Stimulated activated CD8-positive, alpha-beta memory T cell treated with anti-CD3 and anti-CD28 coated beads, Interleukin-7, amount 100 ng/mL, for 24 hours (primary cell): ENCODE measurements around the gene ATPAF1.
A peak's percentile ranks its signal among the peaks of the same experiment; 100 is the strongest.

Source experiments
- DNase-seq: peaks from one replicate; pipeline ENCODE4 v3.0.0-alpha.2; 2020; ENCODE audit warnings: low read depth

ATPAF1 gene

DNA sequence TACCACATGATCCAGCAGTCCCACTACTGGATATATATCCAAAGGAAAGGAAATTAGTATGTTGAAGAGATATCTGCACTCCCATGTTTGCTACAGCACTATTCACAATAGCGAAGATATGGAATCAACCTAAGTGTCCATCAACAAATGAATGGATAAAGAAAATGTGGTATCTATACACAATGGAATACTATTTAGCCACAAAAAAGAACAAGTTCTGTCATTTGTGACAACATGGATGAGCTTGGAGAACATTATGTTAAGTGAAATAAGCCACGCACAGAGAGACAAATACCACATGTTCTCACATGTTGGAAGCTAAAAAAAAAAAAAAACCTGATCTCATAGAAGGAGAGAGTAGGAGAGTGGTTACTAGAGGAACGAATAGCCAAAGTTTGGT, 17.7 kb downstream of the ATPAF1 start:
- DNase-seq, result no peak

- DNase-seq, result no peak
Observed at GRCh38 chr1:46649764-46650163, 18.4 kb downstream of the ATPAF1 start.

DNA sequence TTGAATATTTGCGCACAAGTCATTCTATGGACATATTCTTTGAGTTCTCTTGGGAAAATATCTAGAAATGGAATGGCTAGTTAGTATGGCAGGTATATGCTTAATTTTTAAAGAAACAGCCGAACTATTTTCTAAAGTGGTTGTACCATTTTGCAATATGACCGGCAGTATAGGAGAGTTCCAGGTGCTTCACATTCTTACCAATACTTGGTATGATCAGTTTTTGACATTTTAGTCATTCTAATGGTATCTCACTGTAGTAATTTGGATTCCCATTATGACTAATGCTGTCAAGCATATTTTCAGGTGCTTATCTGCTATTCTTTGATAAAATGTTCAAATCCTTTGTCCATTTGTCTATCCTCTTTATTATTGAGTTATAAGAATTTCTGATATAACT, 20.6 kb downstream of the ATPAF1 start:
- no peak for DNase-seq

GRCh38 chr1:46646844-46647243, 21.3 kb downstream of the ATPAF1 start:
- DNase-seq, result no peak

DNA sequence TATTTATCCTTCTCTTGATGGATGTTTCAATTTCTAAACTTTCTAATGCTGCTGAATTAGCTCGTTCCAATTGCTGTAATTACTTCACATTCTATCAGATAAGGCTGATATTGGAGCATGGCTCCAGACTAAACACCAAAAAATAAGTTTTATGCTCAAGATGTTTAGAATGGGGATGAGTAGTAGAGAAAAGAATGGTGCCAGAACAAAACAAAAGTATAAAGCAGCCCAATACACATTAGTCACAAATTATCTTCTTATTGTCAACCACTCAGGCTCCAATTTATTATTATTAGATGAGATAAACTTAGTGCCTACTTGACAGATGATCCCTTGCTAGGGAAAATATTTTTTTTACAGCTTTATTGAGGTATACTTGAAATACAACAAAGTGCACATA, 21.8 kb downstream of the ATPAF1 start:
- DNase-seq, result no peak

- DNase-seq, result no peak
Observed at GRCh38 chr1:46645815-46646214, 22.3 kb downstream of the ATPAF1 start.

DNA sequence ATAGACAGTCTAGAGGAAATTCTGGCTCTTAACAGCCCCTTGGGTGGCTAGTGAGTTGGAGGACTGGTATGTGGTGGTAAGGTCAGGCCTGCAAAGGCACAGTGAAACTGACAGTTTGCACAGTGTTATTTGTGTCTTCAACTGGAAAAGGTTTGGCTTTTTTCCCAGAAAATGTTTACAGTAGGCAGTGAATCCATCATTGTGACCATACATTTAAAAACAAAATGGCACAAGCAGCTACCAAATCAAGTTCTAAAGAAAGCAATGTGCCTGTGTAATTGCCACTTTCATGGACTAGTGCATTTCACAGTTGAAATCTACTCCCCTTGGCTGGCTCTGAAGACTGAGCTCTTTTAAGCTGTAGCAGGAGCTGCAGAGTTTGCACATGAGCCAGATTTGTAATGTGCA, 24.8 kb downstream of the ATPAF1 start:
- DNase-seq, result no peak

- DNase-seq, result no peak
Observed at GRCh38 chr1:46642115-46642680, 26.0 kb downstream of the ATPAF1 start.

GRCh38 chr1:46639547-46639946, 28.6 kb downstream of the ATPAF1 start:
- no peak for DNase-seq

- DNase-seq, result no peak
Observed at GRCh38 chr1:46638921-46639320, 29.2 kb downstream of the ATPAF1 start.

- no peak for DNase-seq
Observed at GRCh38 chr1:46637444-46638083, 30.6 kb downstream of the ATPAF1 start.

GRCh38 chr1:46635205-46635604, 33.0 kb downstream of the ATPAF1 start:
- DNase-seq, result no peak

GRCh38 chr1:46630719-46631118, 37.4 kb downstream of the ATPAF1 start:
- DNase-seq, result no peak

GRCh38 chr1:46623743-46624644, 44.2 kb downstream of the ATPAF1 start:
- no peak for DNase-seq

GRCh38 chr1:46622344-46622743, 45.8 kb downstream of the ATPAF1 start:
- no peak for DNase-seq

- no peak for DNase-seq
Observed at GRCh38 chr1:46621930-46622329, 46.2 kb downstream of the ATPAF1 start.

DNA sequence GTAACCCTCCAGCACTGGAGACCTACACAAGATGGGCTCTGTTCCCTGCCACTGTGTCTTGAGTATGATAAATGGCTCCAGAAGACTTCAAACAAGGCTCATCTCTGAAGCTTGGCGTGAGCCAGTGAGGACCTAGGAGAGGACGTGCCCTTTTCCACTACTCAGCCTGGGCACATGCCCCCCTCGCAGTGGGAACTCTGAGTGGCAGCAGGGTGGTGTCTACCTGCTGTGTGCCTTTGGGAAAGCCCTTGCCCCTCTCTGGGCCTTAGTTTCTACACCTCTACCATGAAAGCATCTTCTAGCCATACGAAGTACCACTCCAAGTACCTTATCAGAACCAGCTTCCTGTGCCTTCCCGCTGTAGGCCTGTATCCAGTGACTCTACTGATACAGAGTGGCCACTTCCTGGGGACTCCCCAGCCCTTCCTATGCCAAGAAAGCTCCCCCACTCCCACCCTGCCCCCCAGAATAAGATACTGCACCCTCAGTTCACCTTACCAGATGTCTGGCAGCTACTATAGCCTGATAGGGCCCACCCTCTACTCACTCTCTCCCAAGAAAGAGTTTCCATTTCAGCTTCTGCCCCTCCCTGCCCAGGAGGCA, 48.4 kb downstream of the ATPAF1 start:
- DNase-seq, result no peak

- DNase-seq, result no peak
Observed at GRCh38 chr1:46618754-46619415, 49.3 kb downstream of the ATPAF1 start.

DNA sequence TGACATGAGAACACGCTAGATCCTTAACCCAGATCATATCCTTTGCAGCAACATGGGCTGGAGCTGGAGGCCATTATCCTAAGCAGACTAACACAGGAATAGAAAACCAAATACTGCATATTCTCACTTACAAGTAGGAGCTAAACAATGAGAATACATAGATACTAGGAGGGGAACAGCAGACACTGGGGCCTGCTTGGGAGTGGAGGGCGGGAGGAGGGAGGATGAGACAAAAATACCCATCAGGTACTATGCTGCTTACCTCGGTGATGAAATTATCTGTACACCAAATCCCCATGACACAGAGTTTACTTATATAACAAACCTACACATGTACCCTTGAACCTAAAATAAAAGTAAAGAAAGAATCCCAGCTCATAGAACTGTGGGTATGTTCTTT, 50.3 kb downstream of the ATPAF1 start:
- no peak for DNase-seq

GRCh38 chr1:46617108-46617800, 50.9 kb downstream of the ATPAF1 start:
- no peak for DNase-seq

DNA sequence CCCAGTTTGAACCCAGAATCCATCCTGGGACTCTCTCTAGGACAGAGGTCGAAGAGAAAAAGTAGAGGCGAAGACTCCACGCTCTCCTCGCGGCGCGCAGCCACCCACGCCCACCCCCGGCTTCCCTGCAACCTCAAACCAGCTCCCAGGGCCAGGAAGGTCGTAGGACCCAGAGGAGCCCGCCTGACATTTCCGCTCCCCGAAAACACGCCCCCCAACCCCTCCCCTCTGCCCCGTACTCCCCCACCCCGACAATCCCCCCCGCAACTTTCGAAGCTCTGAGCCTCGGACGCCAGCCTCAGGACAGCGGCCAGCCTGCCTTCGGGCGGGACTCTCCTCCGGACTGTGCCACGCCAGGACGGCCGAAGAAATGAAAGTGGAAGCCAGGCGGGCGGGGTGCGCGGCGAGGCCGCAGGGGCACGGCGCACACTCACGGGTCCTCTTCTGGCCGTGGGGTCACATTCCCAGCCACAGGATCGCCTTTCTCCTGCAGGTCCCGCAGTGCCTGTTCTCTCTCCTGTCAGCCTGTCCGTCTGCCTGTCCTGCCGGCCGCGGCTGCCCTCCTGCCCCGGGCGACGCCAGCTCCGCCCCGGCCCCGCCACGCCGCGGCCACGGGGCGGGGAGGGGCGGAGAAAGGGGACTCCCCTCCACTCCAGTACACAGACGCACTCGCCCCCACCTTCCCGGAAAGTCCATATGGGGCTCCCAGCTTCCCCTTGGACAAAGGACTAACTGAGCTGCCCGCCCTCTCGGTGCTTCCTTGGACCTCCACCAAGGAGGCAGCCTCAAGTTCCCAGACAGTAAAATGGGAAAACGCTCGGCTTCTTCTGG, 51.7 kb downstream of the ATPAF1 start, which contains the start of gene MOB3C:
TSS of gene MOB3C (minus strand) at position 535 of the 831 bp plus-strand sequence. CDS start 3,490 bp downstream, outside the sequence.
- peak; percentile 34 for DNase-seq
